GM12874 (cell line): ENCODE data around the gene TBRG1.

ENCODE experiments used
- TF ChIP-seq, protein P1 (sequence below): IDR thresholded peaks from 2 replicates; pipeline ENCODE4 v1.5.1; 2011; ENCODE audit warnings: low read depth, mild to moderate bottlenecking, control low read depth, low read length, moderate library complexity; ENCODE audit not compliant: insufficient read depth

The TBRG1 gene

DNA sequence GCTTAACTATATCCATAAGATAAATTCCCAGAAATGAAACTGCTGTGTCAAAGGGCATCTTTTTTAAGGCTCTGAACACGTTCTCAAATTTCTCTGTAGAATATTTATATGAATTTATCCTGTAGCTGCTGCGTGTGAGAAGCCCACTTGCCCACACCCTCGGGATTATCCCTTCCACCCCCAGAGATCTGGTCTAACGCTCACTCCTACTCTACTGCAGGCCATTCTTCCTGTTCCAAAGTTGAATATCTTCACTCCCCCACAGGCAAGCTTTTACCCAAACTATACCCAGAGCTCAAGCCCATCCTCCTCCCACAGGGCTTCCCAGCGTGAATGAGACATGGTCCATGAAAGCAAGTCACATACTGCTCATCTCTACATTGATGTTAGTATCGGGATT, 25.9 kb downstream of the TBRG1 start:
- TF ChIP-seq, protein P1, sequence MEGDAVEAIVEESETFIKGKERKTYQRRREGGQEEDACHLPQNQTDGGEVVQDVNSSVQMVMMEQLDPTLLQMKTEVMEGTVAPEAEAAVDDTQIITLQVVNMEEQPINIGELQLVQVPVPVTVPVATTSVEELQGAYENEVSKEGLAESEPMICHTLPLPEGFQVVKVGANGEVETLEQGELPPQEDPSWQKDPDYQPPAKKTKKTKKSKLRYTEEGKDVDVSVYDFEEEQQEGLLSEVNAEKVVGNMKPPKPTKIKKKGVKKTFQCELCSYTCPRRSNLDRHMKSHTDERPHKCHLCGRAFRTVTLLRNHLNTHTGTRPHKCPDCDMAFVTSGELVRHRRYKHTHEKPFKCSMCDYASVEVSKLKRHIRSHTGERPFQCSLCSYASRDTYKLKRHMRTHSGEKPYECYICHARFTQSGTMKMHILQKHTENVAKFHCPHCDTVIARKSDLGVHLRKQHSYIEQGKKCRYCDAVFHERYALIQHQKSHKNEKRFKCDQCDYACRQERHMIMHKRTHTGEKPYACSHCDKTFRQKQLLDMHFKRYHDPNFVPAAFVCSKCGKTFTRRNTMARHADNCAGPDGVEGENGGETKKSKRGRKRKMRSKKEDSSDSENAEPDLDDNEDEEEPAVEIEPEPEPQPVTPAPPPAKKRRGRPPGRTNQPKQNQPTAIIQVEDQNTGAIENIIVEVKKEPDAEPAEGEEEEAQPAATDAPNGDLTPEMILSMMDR = no peak

DNA sequence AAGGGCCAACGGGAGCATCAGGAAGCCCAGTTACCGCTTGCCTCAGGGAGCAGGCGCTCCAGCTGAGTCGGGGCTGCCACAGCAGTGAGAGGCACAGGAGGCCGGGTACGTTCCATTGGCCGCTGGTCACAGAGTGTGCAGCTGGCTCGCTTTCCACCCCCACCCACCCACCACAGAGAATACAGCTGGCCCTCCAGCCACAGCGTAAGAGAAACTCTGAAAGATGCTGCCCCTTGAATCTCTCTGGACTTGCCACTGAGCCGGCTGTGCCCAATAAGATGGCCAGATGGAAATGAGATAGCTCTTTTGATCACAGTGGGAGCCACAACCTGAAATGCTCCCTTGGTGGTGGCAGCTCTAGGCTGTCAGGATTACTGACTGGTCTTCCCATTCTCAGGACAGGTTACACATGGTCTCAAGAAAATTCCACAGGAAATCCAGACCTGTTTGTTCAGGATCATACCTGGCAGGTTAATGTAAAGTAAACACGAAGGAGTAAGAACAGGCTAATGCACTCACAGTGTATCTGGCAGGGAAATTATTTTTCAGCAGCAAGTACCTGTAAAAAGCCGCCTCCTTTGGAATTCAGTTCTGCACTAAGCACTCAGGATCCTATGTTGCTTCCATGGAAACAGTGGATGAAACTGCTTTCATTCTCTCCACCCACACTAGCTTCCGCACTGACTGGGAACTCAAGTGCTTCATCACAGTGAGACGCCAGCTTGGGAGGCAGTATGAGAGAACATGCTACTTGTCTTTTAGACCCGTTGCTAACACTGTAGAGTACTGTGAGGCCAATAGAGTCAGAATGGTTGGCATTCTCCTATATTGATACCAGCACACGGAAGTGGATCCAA, 34.3 kb downstream of the TBRG1 start:
- TF ChIP-seq, protein P1 = no peak

DNA sequence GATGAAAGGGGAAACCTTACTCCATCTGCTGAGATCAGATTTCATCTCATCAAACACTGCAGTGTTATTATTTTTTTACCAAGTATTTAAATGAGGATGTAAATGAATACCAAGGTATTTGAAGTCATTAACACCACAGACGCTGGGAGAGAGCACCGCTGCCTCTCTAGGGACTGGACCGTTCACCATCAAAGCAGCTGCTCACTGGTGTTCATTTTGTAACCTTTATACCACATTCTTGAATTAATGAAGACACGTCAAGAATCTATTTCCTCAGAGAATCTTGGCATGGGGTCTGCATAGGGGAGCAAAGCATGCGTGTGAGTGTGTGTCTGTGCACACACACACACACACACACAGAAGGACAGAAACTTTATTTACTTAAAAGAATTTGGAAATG, 35.2 kb downstream of the TBRG1 start:
- TF ChIP-seq, protein P1 = no peak

DNA sequence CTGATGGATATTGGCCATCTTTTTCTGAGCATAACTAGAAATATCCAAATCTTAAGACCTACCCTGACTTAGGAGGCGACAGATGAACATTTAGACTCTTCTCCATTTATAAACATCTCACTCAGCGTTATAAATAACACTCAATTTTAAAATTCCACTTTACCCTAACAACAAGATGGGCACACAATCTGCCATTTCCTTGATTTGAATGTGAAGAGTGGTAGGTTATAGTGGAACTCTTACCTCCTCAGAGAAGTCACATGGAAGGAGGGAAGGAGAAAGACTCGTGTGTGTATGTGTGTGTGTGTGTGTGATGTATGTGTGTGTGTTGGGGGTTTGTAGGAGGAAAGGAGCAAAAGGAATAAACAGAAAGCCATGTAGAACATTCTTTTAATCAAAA, 35.8 kb downstream of the TBRG1 start:
- TF ChIP-seq, protein P1 = no peak

DNA sequence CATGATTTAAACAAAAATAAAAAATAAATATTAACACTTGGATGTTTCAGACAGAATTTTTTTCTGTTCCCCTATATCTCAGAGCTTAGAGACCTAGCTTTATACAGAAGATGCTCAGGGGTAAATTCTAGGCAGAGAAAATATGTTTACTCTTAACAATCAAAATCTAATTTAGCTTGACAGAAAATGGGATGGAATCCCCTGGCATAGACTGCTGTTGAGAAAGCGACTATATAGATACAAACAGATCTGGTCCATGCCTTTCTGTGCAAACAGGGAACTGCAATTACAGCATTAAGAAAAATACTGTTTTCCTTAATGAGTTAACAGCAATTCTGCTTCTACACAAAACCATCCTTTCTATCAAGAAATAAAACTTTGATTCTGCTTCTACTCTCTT, 36.3 kb downstream of the TBRG1 start:
- TF ChIP-seq, protein P1 = no peak

DNA sequence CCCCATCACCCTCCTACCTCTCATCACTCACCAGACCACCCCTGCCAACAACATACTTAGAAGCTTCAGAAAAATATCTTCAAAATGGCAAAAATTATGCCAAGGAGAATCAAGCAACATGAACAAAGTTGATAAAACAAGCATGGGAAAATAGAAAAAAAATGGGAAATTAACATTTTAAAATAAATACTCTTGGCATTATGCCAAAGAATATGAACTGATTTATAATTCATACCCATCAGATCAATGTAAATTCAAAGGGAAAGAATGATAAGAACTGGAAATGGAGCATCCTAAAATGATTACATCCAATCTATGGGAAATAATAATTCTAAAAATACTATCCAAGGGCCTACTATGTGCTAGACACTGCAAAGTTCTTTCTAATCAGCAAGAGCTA, 38.9 kb downstream of the TBRG1 start:
- TF ChIP-seq, protein P1 = no peak

DNA sequence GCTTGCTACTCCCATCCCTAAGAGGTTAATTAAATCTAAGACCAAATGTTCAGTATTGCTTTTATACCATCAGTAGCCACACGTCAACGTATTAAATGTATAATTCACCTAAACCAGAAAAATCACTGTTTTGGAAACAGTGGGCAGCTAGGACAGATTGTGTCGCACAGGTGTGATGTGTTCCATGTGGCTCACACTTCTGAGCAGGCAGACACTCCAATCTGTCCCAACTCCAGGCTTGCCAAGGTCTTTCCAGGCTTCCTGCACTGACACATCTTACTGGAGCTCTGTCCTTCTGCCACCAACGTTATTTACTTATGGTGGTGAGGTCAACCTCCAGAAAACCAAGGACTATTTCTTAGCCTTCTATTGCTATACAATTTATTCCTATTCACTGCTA, 39.4 kb downstream of the TBRG1 start:
- TF ChIP-seq, protein P1 = no peak

DNA sequence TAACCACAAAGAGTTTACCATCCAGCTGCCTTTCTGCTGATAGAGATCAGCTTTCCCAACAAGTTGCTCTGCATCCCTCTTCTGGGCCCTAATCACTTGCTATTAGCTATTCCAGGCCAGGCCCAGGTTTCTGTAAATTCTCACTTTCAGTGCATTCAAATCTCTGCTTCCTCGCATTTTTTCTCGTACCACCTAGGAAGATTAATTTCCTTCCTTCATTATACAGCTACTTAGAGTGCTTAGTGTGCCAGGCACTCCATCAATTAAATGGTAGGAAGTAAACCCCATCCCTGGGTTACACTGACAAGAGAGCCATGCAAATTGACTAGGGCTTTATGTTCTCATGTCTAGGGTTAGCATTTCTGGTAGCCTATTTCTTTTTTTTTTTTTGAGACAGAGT, 41.2 kb downstream of the TBRG1 start:
- TF ChIP-seq, protein P1 = no peak
